MM.1S (cell line): ENCODE results near the gene ATP13A1.
"Not testable (repeated sequence)": the region's sequence is repeated elsewhere in the genome, so short reads cannot be mapped to it uniquely, and the experiment has no call there.

Experiments
- DNase-seq: peaks from one replicate; pipeline ENCODE4 v3.0.0-alpha.2; 2015
- H2AFZ ChIP-seq: fragments of 300-600 bp; sonication (generic); 2 replicates; pipeline ENCODE4 v1.6.0; 2016; ENCODE audit warnings: antibody characterized with exemption, low read length
- H3F3A ChIP-seq: fragments of 300-600 bp; sonication (generic); 2 replicates; pipeline ENCODE4 v1.6.1; 2016; ENCODE audit warnings: mild to moderate bottlenecking, antibody characterized with exemption, low read length, moderate library complexity, mixed read lengths; ENCODE audit not compliant: insufficient read depth
- H3K27ac ChIP-seq: fragments of 300-600 bp; sonication (generic); 2 replicates; pipeline ENCODE4 v1.5.1; 2016; ENCODE audit warnings: mild to moderate bottlenecking, low read length
- H3K27me3 ChIP-seq: fragments of 300-600 bp; sonication (generic); replicated peaks from 2 replicates; pipeline ENCODE4 v1.6.0; 2016; ENCODE audit warnings: low read length; ENCODE audit not compliant: insufficient read depth
- H3K36me3 ChIP-seq: fragments of 300-600 bp; sonication (generic); replicated peaks from 2 replicates; pipeline ENCODE4 v1.6.1; 2016; ENCODE audit warnings: mild to moderate bottlenecking, low read length, mixed read lengths; ENCODE audit not compliant: insufficient read depth
- H3K4me1 ChIP-seq: fragments of 300-600 bp; sonication (generic); 2 replicates; pipeline ENCODE4 v1.6.1; 2016; ENCODE audit warnings: low read length, mixed read lengths
- H3K4me2 ChIP-seq: fragments of 300-600 bp; sonication (generic); 2 replicates; pipeline ENCODE4 v1.6.0; 2016; ENCODE audit warnings: low read depth, low read length
- H3K4me3 ChIP-seq: fragments of 300-600 bp; sonication (generic); 2 replicates; pipeline ENCODE4 v1.5.1; 2016; ENCODE audit warnings: low read length, mixed read lengths
- H3K79me2 ChIP-seq: fragments of 300-600 bp; sonication (generic); 2 replicates; pipeline ENCODE4 v1.6.1; 2016; ENCODE audit warnings: mixed run types, low read length, mixed read lengths
- H3K9ac ChIP-seq: fragments of 300-600 bp; sonication (generic); 2 replicates; pipeline ENCODE4 v1.6.1; 2016; ENCODE audit warnings: low read length, mixed read lengths
- H3K9me2 ChIP-seq: fragments of 300-600 bp; sonication (generic); replicated peaks from 2 replicates; pipeline ENCODE4 v1.6.1; 2016; ENCODE audit warnings: mild to moderate bottlenecking, low read length, mixed read lengths; ENCODE audit not compliant: insufficient read depth
- H3K9me3 ChIP-seq: fragments of 300-600 bp; sonication (generic); replicated peaks from 2 replicates; pipeline ENCODE4 v1.6.1; 2016; ENCODE audit warnings: mild to moderate bottlenecking, low read length, mixed read lengths; ENCODE audit not compliant: insufficient read depth
- H4K20me1 ChIP-seq: fragments of 300-600 bp; sonication (generic); 2 replicates; pipeline ENCODE4 v1.6.1; 2016; ENCODE audit warnings: mild to moderate bottlenecking, low read length, moderate library complexity, mixed read lengths; ENCODE audit not compliant: insufficient read depth
- EZH2 ChIP-seq: fragments of 300-600 bp; sonication (generic); optimal IDR thresholded peaks from 2 replicates; pipeline ENCODE3; 2017; ENCODE audit warnings: low read depth, mild to moderate bottlenecking, antibody characterized with exemption, low read length, mixed read lengths
- EZH2phosphoT487 ChIP-seq: fragments of 300-600 bp; sonication (generic); IDR thresholded peaks from 2 replicates; pipeline ENCODE4 v1.6.1; 2018; ENCODE audit warnings: antibody characterized with exemption, low read length
- TF ChIP-seq, protein P1 (sequence below): fragments of 300-600 bp; sonication (generic); IDR thresholded peaks from 2 replicates; pipeline ENCODE4 v1.5.1; 2016; ENCODE audit warnings: antibody characterized with exemption, low read length, mixed read lengths

Gene ATP13A1

DNA sequence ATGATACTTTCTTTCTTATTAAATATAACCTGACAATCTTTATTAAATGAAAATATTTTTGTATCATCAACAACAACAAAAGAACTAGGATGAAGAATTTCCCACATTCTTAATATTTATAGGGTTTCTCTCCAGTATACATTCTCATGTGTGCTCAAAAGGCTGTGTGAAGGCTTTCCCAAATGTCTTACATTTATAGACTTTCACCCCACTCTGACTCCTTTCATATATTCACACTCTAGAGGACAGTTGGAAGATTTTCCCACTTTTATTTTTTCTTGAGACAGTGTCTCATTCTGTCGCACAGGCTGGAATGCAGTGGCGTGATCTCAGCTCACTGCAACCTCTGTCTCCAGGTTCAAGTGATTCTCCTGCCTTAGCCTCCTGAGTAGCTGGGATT lies 47.0 kb upstream of the ATP13A1 start:
- Histone ChIP-seq H3K4me1 (no peaks in the 10 kb centered on the region), H4K20me1 (no peaks in the 10 kb centered on the region), H3K4me3 (no peak overlapping the region), H3K9me2 (no peaks in the 10 kb centered on the region), H3F3A (no peaks in the 10 kb centered on the region), H3K36me3 (0 out of 2 replicates have a peak, but pooled peaks cover 5% of the 10 kb centered on the region), H3K9ac (no peak overlapping the region), H2AFZ (no peak overlapping the region), H3K27ac (no peak overlapping the region), H3K9me3 (no peaks in the 10 kb centered on the region; the same call in none of the 2 replicates), H3K79me2 (no peaks in the 10 kb centered on the region), H3K27me3 (no peaks in the 10 kb centered on the region), H3K4me2 (no peak overlapping the region)
- no peak for DNase-seq
- no peak for TF ChIP-seq EZH2
- TF ChIP-seq, protein P1, sequence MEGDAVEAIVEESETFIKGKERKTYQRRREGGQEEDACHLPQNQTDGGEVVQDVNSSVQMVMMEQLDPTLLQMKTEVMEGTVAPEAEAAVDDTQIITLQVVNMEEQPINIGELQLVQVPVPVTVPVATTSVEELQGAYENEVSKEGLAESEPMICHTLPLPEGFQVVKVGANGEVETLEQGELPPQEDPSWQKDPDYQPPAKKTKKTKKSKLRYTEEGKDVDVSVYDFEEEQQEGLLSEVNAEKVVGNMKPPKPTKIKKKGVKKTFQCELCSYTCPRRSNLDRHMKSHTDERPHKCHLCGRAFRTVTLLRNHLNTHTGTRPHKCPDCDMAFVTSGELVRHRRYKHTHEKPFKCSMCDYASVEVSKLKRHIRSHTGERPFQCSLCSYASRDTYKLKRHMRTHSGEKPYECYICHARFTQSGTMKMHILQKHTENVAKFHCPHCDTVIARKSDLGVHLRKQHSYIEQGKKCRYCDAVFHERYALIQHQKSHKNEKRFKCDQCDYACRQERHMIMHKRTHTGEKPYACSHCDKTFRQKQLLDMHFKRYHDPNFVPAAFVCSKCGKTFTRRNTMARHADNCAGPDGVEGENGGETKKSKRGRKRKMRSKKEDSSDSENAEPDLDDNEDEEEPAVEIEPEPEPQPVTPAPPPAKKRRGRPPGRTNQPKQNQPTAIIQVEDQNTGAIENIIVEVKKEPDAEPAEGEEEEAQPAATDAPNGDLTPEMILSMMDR, result no peak
- TF ChIP-seq EZH2phosphoT487, result no peak

GRCh38 chr19:19704836-19705235 lies 41.4 kb upstream of the ATP13A1 start:
- Histone ChIP-seq H3K36me3 (no peaks in the 10 kb centered on the region), H4K20me1 (no peaks in the 10 kb centered on the region)

GRCh38 chr19:19700493-19700892 lies 37.0 kb upstream of the ATP13A1 start:
- H3K9ac ChIP-seq, H3F3A ChIP-seq, H3K9me2 ChIP-seq, H4K20me1 ChIP-seq, H3K79me2 ChIP-seq, H2AFZ ChIP-seq, H3K9me3 ChIP-seq, H3K4me1 ChIP-seq, H3K4me2 ChIP-seq, H3K4me3 ChIP-seq, H3K36me3 ChIP-seq, H3K27me3 ChIP-seq, H3K27ac ChIP-seq, DNase-seq: not testable (repeated sequence)

More at GRCh38 chr19:19704836-19705235, 41.4 kb upstream of the ATP13A1 start:
- Histone ChIP-seq H3F3A (no peaks in the 10 kb centered on the region), H3K9ac (no peak overlapping the region), H3K4me2 (no peak overlapping the region), H3K27ac (no peak overlapping the region), H3K79me2 (no peaks in the 10 kb centered on the region), H3K9me2 (no peaks in the 10 kb centered on the region), H3K4me1 (no peaks in the 10 kb centered on the region), H2AFZ (no peak overlapping the region), H3K9me3 (no peaks in the 10 kb centered on the region), H3K4me3 (no peak overlapping the region), H3K27me3 (no peaks in the 10 kb centered on the region)
- TF ChIP-seq EZH2phosphoT487, result no peak
- no peak for TF ChIP-seq EZH2
- TF ChIP-seq, protein P1, result no peak
- DNase-seq, result no peak

GRCh38 chr19:19697589-19697988 lies 34.1 kb upstream of the ATP13A1 start:
- no peaks in the 10 kb centered on the region for H3K9me2 ChIP-seq

More at GRCh38 chr19:19697589-19697988, 34.1 kb upstream of the ATP13A1 start:
- H4K20me1 ChIP-seq, result no peaks in the 10 kb centered on the region
- no peaks in the 10 kb centered on the region for H3K27me3 ChIP-seq
- no peaks in the 10 kb centered on the region for H3F3A ChIP-seq
- H3K4me2 ChIP-seq, result no peak overlapping the region
- no peaks in the 10 kb centered on the region for H3K79me2 ChIP-seq
- no peaks in the 10 kb centered on the region for H3K36me3 ChIP-seq
- TF ChIP-seq EZH2phosphoT487 (no peak), EZH2 (no peak)
- TF ChIP-seq, protein P1, result no peak
- H3K27ac ChIP-seq, result no peak overlapping the region
- H2AFZ ChIP-seq, result no peak overlapping the region
- DNase-seq, result no peak
- no peaks in the 10 kb centered on the region for H3K4me1 ChIP-seq
- H3K4me3 ChIP-seq, result no peak overlapping the region
- H3K9ac ChIP-seq, result no peak overlapping the region
- no peaks in the 10 kb centered on the region for H3K9me3 ChIP-seq
